ENCODE results near the gene ELK3.

GRCh38 chr12:96225044-96225855 is 31.1 kb downstream of the ELK3 start:
- TF ChIP-seq CTCF (IDR thresholded peaks at IDR 0.05) (no peak), POLR2A (IDR thresholded peaks at IDR 0.05) (no peak), POLR2AphosphoS5 (IDR thresholded peaks at IDR 0.05) (no peak), EP300 (IDR thresholded peaks at IDR 0.05) (no peak)
